IMR-90 (cell line): Measurements from ENCODE around the gene FGG. TPM values are rescaled to one million over a fixed set of nuclear protein-coding genes. Genes with fewer than 3 reads are reported as not detected.

Experiments used
- ATAC-seq: fragments of 200-7000 bp; cut with Tn5 transposase; 2 replicates; pipeline ENCODE4 v1.9.1; 2020; ENCODE audit warnings: low read depth, mild to moderate bottlenecking, moderate library complexity
- BruUV-seq: library from RNA; stranded (reverse); fragments of 400-500 nt; replicated peaks from 2 replicates; lab custom pipeline; 2021; lab: Mats Ljungman, UMichigan
- CTCF ChIA-PET: fragments of 300-600 bp; formaldehyde crosslinking; extraction: SDS; loops from one replicate; lab custom pipeline; 2021; ENCODE audit warnings: antibody characterized with exemption; lab: Yijun Ruan, JAX
- POLR2A ChIA-PET: fragments of 300-600 bp; sonication (Branson Sonifier 250); formaldehyde crosslinking; loops from one replicate; lab custom pipeline; 2022; ENCODE audit warnings: antibody characterized with exemption; ENCODE audit not compliant: unreplicated experiment; lab: Charles Lee
- DNase-seq: peaks from one replicate; pipeline ENCODE4 v3.0.0; 2013
- H2AFZ ChIP-seq: replicated peaks from 2 replicates; pipeline ENCODE3; 2013; ENCODE audit warnings: low read length, mild to moderate bottlenecking; ENCODE audit not compliant: poor library complexity
- H2AK5ac ChIP-seq: 2 replicates; pipeline ENCODE4 v1.6.1; 2013; ENCODE audit warnings: low read depth, low read length, inconsistent platforms
- H2AK9ac ChIP-seq: replicated peaks from 2 replicates; pipeline ENCODE3; 2013; ENCODE audit warnings: mild to moderate bottlenecking, low read depth, low read length, moderate library complexity; ENCODE audit not compliant: poor library complexity
- H2BK120ac ChIP-seq: 2 replicates; pipeline ENCODE4 v1.6.1; 2013; ENCODE audit warnings: low read depth, low read length, inconsistent platforms
- H2BK15ac ChIP-seq: 3 replicates; pipeline ENCODE4 v1.6.1; 2013; ENCODE audit warnings: low read depth, low read length, inconsistent platforms
- H2BK20ac ChIP-seq: 2 replicates; pipeline ENCODE4 v1.6.1; 2013; ENCODE audit warnings: low read depth, mild to moderate bottlenecking, inconsistent platforms, low read length, moderate library complexity
- H2BK5ac ChIP-seq: 2 replicates; pipeline ENCODE4 v1.6.1; 2013; ENCODE audit warnings: mild to moderate bottlenecking, low read depth, low read length, inconsistent platforms; ENCODE audit not compliant: poor library complexity, severe bottlenecking
- H3K14ac ChIP-seq: replicated peaks from 2 replicates; pipeline ENCODE4 v1.6.1; 2013; ENCODE audit warnings: low read depth, low read length, inconsistent platforms
- H3K18ac ChIP-seq: 2 replicates; pipeline ENCODE4 v1.6.1; 2013; ENCODE audit warnings: low read depth, low read length, control low read depth
- H3K23ac ChIP-seq: 2 replicates; pipeline ENCODE4 v1.6.1; 2013; ENCODE audit warnings: low read depth, low read length, inconsistent platforms
- H3K27ac ChIP-seq: 2 replicates; pipeline ENCODE4 v1.5.1; 2013; ENCODE audit warnings: mild to moderate bottlenecking, control low read depth, low read length; ENCODE audit not compliant: insufficient read depth
- H3K27me3 ChIP-seq: 2 replicates; pipeline ENCODE4 v1.6.1; 2013; ENCODE audit warnings: low read length; ENCODE audit not compliant: control insufficient read depth, insufficient read depth
- H3K36me3 ChIP-seq: 2 replicates; pipeline ENCODE4 v1.6.1; 2013; ENCODE audit warnings: low read length, mixed read lengths; ENCODE audit not compliant: control insufficient read depth, insufficient read depth
- H3K4ac ChIP-seq: 2 replicates; pipeline ENCODE4 v1.6.1; 2013; ENCODE audit warnings: low read depth, low read length, inconsistent platforms
- H3K4me1 ChIP-seq: 2 replicates; pipeline ENCODE4 v1.6.1; 2013; ENCODE audit warnings: low read length, mixed read lengths; ENCODE audit not compliant: control insufficient read depth, insufficient read depth
- H3K4me2 ChIP-seq: 2 replicates; pipeline ENCODE4 v1.6.1; 2013; ENCODE audit warnings: low read depth, mild to moderate bottlenecking, control low read depth, low read length, moderate library complexity
- H3K4me3 ChIP-seq: 2 replicates; pipeline ENCODE4 v1.5.1; 2013; ENCODE audit warnings: low read depth, mild to moderate bottlenecking, control low read depth, low read length, moderate library complexity; ENCODE audit not compliant: insufficient read depth
- H3K56ac ChIP-seq: 2 replicates; pipeline ENCODE4 v1.6.1; 2013; ENCODE audit warnings: low read length, inconsistent platforms; ENCODE audit not compliant: insufficient read depth; ENCODE audit errors: extremely low read depth
- H3K79me1 ChIP-seq, 2 experiments: 2 replicates each; pipeline ENCODE4 v1.6.1; 2013; ENCODE audit warnings: low read length in 2 of 2, inconsistent platforms in 1 of 2, low read depth in 1 of 2
- H3K9ac ChIP-seq: 2 replicates; pipeline ENCODE4 v1.6.1; 2013; ENCODE audit warnings: low read depth, low read length, control low read depth
- H3K9me1 ChIP-seq: 2 replicates; pipeline ENCODE4 v1.6.1; 2013; ENCODE audit warnings: low read length, inconsistent platforms; ENCODE audit not compliant: insufficient read depth
- H3K9me3 ChIP-seq: 2 replicates; pipeline ENCODE4 v1.6.1; 2013; ENCODE audit warnings: low read length; ENCODE audit not compliant: control insufficient read depth, insufficient read depth
- H4K20me1 ChIP-seq: 2 replicates; pipeline ENCODE4 v1.6.1; 2013; ENCODE audit warnings: low read length, inconsistent platforms; ENCODE audit not compliant: insufficient read depth
- H4K5ac ChIP-seq: 2 replicates; pipeline ENCODE4 v1.6.1; 2013; ENCODE audit warnings: mild to moderate bottlenecking, low read depth, low read length, control low read depth
- H4K8ac ChIP-seq, 2 experiments: 2 replicates each; pipeline ENCODE4 v1.6.1; 2013; ENCODE audit warnings: low read depth in 2 of 2, low read length in 2 of 2, control low read depth in 1 of 2, inconsistent platforms in 1 of 2
- H4K91ac ChIP-seq: 2 replicates; pipeline ENCODE4 v1.6.1; 2013; ENCODE audit warnings: low read depth, low read length, inconsistent platforms; ENCODE audit not compliant: insufficient read depth
- ELK1 ChIP-seq: fragments of 150-350 bp; IDR thresholded peaks from 2 replicates; pipeline ENCODE4 v1.6.1; 2016; ENCODE audit warnings: low read depth, mild to moderate bottlenecking, low read length, moderate library complexity, borderline replicate concordance
- MAFK ChIP-seq: IDR thresholded peaks from 2 replicates; pipeline ENCODE4 v1.6.1; 2012; ENCODE audit warnings: low read depth, low read length, improper control_type of control experiment
- NFE2L2 ChIP-seq: fragments of 150-350 bp; IDR thresholded peaks from 2 replicates; pipeline ENCODE4 v1.6.1; 2016; ENCODE audit warnings: low read depth, mild to moderate bottlenecking, low read length
- WGBS, 2 experiments: methylation state at CpG; one replicate each; pipeline versions ENCODE4 v1.1.5 to v1.1.7; 2013; ENCODE audit warnings: missing lambda C conversion rate in 2 of 2; ENCODE audit not compliant: insufficient read length in 1 of 2; ENCODE audit errors: extremely low coverage in 2 of 2; 5-methylcytosine and 5-hydroxymethylcytosine counted together
- dilution Hi-C: fragments of 300-500 bp; cut with HindIII; formaldehyde crosslinking; loops from one replicate; pipeline ENCODE4 v1.14.3; 2018; ENCODE audit warnings: low sequenced_read_pairs; ENCODE audit not compliant: unreplicated experiment
- in situ Hi-C: fragments of 300-500 bp; cut with MboI; formaldehyde crosslinking; loops from 3 replicates; pipeline ENCODE4 v1.14.3; 2019; ENCODE audit warnings: low sequenced_read_pairs, inconsistent platforms, mixed read lengths
- intact Hi-C: fragments of 100-400 bp; cut with micrococcal nuclease; formaldehyde crosslinking; loops from 2 replicates; pipeline ENCODE4 v1.10.0; 2022
- polyA plus RNA-seq, 3 experiments: library from polyadenylated mRNA; depleted of rRNA; stranded (reverse); fragments of >200 nt; gene quantifications; 2 replicates each; pipeline ENCODE4 v1.2.3, GENCODE V29; 2012; ENCODE audit warnings: low replicate concordance in 1 of 3
- total RNA-seq: library from RNA; depleted of rRNA; stranded (reverse); fragments of >200 nt; gene quantifications from 2 replicates; pipeline ENCODE4 v1.2.3, GENCODE V29; 2012

The FGG gene
- total and polyA plus RNA-seq, 2 of the 4 experiments (the other 2 are of a cell fraction) = not detected

GRCh38 chr4:154566639-154567204 is 45.7 kb downstream of the FGG start:
- peak; percentile 35 for DNase-seq
- Histone ChIP-seq H3K18ac (no peak overlapping the region), H3K4me1 (no peaks in the 10 kb centered on the region; the same call in 1 of the 2 replicates), H3K23ac (no peak overlapping the region), H3K9me1 (no peaks in the 10 kb centered on the region), H3K9me3 (no peaks in the 10 kb centered on the region), H3K27me3 (no peaks in the 10 kb centered on the region; the same call in 1 of the 2 replicates), H3K56ac (no peak overlapping the region), H2BK20ac (no peak overlapping the region), H3K9ac (no peak overlapping the region), H3K4me2 (no peak overlapping the region), H4K20me1 (no peaks in the 10 kb centered on the region), H3K14ac (no peak overlapping the region), H2AK5ac (no peak overlapping the region), H4K8ac (no peak overlapping the region), H3K27ac (no peak overlapping the region), H4K91ac (no peak overlapping the region), H3K4ac (no peak overlapping the region), H2BK120ac (no peak overlapping the region), H2BK15ac (no peak overlapping the region), H4K5ac (no peak overlapping the region), H2AFZ (no peak overlapping the region), H2AK9ac (no peak overlapping the region), H3K4me3 (no peak overlapping the region), H2BK5ac (no peak overlapping the region), H3K79me1 (no peaks in the 10 kb centered on the region), H3K36me3 (no peaks in the 10 kb centered on the region)
- TF ChIP-seq NFE2L2 = 0 out of 2 replicates have a peak, but pooled peaks have one; percentile 4
- TF ChIP-seq MAFK = peak; percentile 53
- no peak for TF ChIP-seq ELK1
- no CpG with 5 or more reads among the region's 5 CpGs for WGBS, 2 experiments
- in situ Hi-C loops = loop anchor here (25.0 kb wide), 1 partner anchor 796 kb away; no protein-coding TSS in a partner anchor
- POLR2A ChIA-PET = no interaction called here
- no peak for ATAC-seq
- intact Hi-C loops = no loop called here
- dilution Hi-C loops = no loop called here
- no TSS peak for BruUV-seq
- CTCF ChIA-PET = interaction anchor here (0.6 to 2.0 kb wide), 3 partner anchors 15 to 52 kb away, joined by 3 to 6 read pairs (median 5); no protein-coding TSS in a partner anchor
